ENCODE measurements around the gene PGLYRP3. TPM values are rescaled to one million over a fixed set of nuclear protein-coding genes. Genes with fewer than 3 reads are reported as not detected.

PGLYRP3 gene
- total RNA-seq, 3 donors from 2014 or later = not detected

GRCh38 chr1:153272186-153272585 is 40.6 kb downstream of the PGLYRP3 start:
- DNase-seq (ENCODE audit: low spot score in 2 of 2) = no peak
- no peaks in the 10 kb centered on the region for H3K27me3 ChIP-seq
- intact Hi-C loops (cut with DNase I; ENCODE audit: low total_unique reads) = no loop called here
- H3K36me3 ChIP-seq = no peaks in the 10 kb centered on the region
- no peak overlapping the region for H3K27ac ChIP-seq
- TF ChIP-seq CTCF (IDR thresholded peaks at IDR 0.05) (no peak), POLR2A (IDR thresholded peaks at IDR 0.05) (no peak), POLR2AphosphoS5 (IDR thresholded peaks at IDR 0.05) (no peak)
- H3K9me3 ChIP-seq = no peaks in the 10 kb centered on the region
- H3K4me3 ChIP-seq = no peak overlapping the region
- H3K4me1 ChIP-seq = no peaks in the 10 kb centered on the region

- no peak for TF ChIP-seq CTCF (IDR thresholded peaks at IDR 0.05)
- TF ChIP-seq POLR2AphosphoS5 (IDR thresholded peaks at IDR 0.05) = no peak
- no peak for TF ChIP-seq POLR2A (IDR thresholded peaks at IDR 0.05)
- intact Hi-C loops (cut with DNase I; ENCODE audit: low total_unique reads) = no loop called here
- DNase-seq (ENCODE audit: low spot score in 2 of 2) = no peak
These were observed 41.0 kb downstream of the PGLYRP3 start for GRCh38 chr1:153271711-153272110.

GRCh38 chr1:153265457-153265856 is 47.3 kb downstream of the PGLYRP3 start:
- TF ChIP-seq CTCF (IDR thresholded peaks at IDR 0.05) (no peak), POLR2A (IDR thresholded peaks at IDR 0.05) (no peak), POLR2AphosphoS5 (IDR thresholded peaks at IDR 0.05) (no peak)
- Histone ChIP-seq H3K9me3 (no peaks in the 10 kb centered on the region), H3K4me1 (no peaks in the 10 kb centered on the region), H3K27me3 (peaks cover 0 to 32% of the 10 kb centered on the region in 2 donors), H3K4me3 (no peak overlapping the region), H3K27ac (no peak overlapping the region), H3K36me3 (no peaks in the 10 kb centered on the region)
- intact Hi-C loops (cut with DNase I; ENCODE audit: low total_unique reads) = no loop called here
- no peak for DNase-seq (ENCODE audit: low spot score in 2 of 2)

More at GRCh38 chr1:153271711-153272110, 41.0 kb downstream of the PGLYRP3 start:
- Histone ChIP-seq H3K9me3 (no peaks in the 10 kb centered on the region), H3K36me3 (no peaks in the 10 kb centered on the region), H3K4me1 (no peaks in the 10 kb centered on the region), H3K27me3 (peaks cover 0 to 2% of the 10 kb centered on the region in 2 donors), H3K4me3 (no peak overlapping the region), H3K27ac (no peak overlapping the region)

- H3K4me3 ChIP-seq = peak overlapping the region in 2 of 3 donors; percentile 55 to 66
- intact Hi-C loops (cut with DNase I; ENCODE audit: low total_unique reads) = no loop called here
- TF ChIP-seq POLR2AphosphoS5 (IDR thresholded peaks at IDR 0.05) = no peak
- TF ChIP-seq CTCF (IDR thresholded peaks at IDR 0.05) = no peak
- TF ChIP-seq POLR2A (IDR thresholded peaks at IDR 0.05) = no peak
- no peaks in the 10 kb centered on the region for H3K9me3 ChIP-seq
- DNase-seq (ENCODE audit: low spot score in 2 of 2) = no peak
- H3K36me3 ChIP-seq = no peaks in the 10 kb centered on the region
- no peak overlapping the region for H3K27ac ChIP-seq
- peaks cover 0 to 32% of the 10 kb centered on the region in 2 donors for H3K27me3 ChIP-seq
- H3K4me1 ChIP-seq = no peaks in the 10 kb centered on the region
These were observed 50.1 kb downstream of the PGLYRP3 start for GRCh38 chr1:153262462-153263157.

- no peaks in the 10 kb centered on the region for H3K36me3 ChIP-seq
- no peak overlapping the region for H3K27ac ChIP-seq
- no peak for DNase-seq (ENCODE audit: low spot score in 2 of 2)
- H3K27me3 ChIP-seq = peaks cover 0 to 32% of the 10 kb centered on the region in 2 donors
- H3K4me3 ChIP-seq = peak overlapping the region in 2 of 3 donors; percentile 55 to 66
- H3K4me1 ChIP-seq = no peaks in the 10 kb centered on the region
- H3K9me3 ChIP-seq = no peaks in the 10 kb centered on the region
- intact Hi-C loops (cut with DNase I; ENCODE audit: low total_unique reads) = no loop called here
- TF ChIP-seq CTCF (IDR thresholded peaks at IDR 0.05) (no peak), POLR2AphosphoS5 (IDR thresholded peaks at IDR 0.05) (no peak), POLR2A (IDR thresholded peaks at IDR 0.05) (no peak)
These were observed 50.7 kb downstream of the PGLYRP3 start for GRCh38 chr1:153262070-153262366.

Measured in breast epithelium (tissue), 4 donors.